CMK (cell line): ENCODE data around the gene DNAAF8.
"Not testable (repeated sequence)": the region's sequence is repeated elsewhere in the genome, so short reads cannot be mapped to it uniquely, and the experiment has no call there.

Source experiments
- DNase-seq: peaks from one replicate; pipeline ENCODE4 v3.0.0-alpha.2; 2010; ENCODE audit warnings: low read depth

Gene DNAAF8

GRCh38 chr16:4723071-4723767 lies 11.1 kb upstream of the DNAAF8 start:
- DNase-seq = no peak

- no peak for DNase-seq
Observed at GRCh38 chr16:4724661-4725270, 9.6 kb upstream of the DNAAF8 start.

DNA sequence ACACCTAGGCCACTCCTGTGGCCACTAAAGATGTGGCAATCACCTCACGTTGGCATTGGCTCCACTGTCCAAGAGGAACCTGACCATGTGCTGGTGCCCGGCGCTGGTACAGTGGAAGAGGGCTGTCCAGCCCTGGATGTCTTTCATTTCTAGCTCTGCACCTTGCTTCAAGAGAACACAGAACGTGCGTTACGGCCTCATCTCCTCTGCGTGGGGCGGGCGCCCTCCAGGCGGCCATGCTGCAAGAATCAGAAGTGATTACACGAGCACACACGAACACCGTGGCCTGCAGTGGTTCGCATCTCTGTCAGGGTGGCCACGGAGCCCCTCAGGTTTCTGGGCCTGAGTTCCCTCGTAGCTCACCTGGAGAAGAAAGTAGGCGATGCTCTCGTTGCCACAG lies 7.7 kb upstream of the DNAAF8 start:
- DNase-seq = no peak

DNA sequence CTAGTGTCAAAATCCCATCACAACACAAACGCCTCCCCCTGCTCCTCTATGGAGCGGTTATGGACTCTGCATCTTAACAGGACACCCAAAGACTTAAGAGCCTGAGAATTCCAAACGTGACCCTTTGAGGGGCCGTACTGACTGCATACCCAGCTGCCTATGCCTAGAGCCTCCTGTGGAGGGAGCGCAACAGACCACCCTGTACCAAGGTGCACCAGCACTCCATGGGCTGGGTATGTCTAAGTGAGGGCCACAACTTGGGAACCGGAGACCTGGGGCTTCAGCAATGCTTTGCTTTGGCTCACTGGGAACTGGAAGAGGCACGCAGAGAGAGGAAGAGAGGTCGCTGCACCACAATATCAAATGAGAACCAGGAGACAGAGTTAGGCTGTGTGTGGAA lies 5.7 kb upstream of the DNAAF8 start:
- DNase-seq = no peak

DNA sequence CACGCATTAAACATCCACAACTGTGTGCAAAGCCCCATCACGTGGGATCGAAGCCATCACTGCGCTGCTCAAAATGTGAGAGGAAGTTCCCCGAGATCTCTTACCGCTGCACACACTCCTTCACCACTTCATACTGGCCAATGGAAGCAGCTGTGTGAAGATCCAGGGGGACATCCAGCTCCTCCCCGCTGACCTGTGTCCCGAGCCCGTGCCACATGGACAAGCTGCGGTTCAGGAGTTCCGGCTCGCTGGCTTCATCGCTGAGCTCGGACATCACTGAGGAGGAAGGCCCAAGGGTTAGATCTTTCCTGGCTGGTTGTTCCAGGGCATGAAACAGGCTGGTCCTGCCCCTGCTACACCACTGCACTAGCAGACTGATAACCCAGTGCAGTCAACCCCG lies 4.5 kb upstream of the DNAAF8 start:
- no peak for DNase-seq

DNA sequence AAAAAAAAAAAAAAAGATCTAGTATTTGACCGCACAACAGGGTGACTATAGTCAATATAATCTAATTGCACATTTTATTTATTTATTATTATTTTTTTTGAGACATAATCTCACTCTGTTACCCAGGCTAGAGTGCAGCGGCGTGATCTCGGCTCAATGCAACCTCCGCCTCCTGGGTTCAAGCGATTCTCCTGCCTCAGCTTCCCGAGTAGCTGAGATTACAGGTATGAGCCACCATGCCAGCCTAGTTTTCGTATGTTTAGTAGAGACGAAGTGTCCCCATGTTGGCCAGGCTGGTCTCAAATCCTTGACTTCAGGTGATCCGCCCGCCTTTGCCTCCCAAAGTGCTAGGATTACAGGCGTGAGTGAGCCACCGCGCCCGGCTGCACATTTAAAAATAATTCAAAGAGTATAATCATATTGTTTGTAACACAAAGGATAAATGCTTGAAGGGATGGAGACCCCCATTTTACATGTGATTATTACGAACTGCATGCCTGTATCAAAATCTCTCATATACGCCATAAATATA lies 1.1 kb upstream of the DNAAF8 start:
- no peak for DNase-seq

GRCh38 chr16:4733747-4734062 lies 632 bp upstream of the DNAAF8 start:
- no peak for DNase-seq

GRCh38 chr16:4734730-4735535 lies 596 bp downstream of the DNAAF8 start:
- peak; percentile 38 for DNase-seq

GRCh38 chr16:4736546-4736945 lies 2.2 kb downstream of the DNAAF8 start:
- DNase-seq = no peak

GRCh38 chr16:4737545-4737944 lies 3.2 kb downstream of the DNAAF8 start:
- no peak for DNase-seq

DNA sequence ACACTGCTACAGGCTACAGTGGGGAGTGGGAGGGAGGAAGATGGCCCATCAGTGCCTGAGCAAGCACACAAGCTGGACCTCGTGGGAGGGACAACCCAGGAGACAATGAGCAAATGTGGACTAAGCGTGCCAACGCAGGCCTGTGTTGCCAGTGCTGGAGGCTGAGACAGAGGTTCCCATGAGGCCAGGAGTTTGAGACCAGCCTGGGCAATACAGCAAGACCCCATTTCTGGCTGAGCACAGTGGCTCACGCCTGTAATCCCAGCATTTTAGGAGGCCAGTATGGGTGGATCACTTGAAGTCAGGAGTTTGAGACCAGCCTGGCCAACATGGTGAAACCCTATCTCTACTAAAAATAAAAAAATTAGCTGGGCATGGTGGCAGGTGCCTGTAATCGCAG lies 4.0 kb downstream of the DNAAF8 start:
- DNase-seq = not testable (repeated sequence)

GRCh38 chr16:4743226-4743878 lies 9.0 kb downstream of the DNAAF8 start:
- DNase-seq = no peak

- no peak for DNase-seq
Observed at GRCh38 chr16:4744555-4745273, 10.4 kb downstream of the DNAAF8 start.

DNA sequence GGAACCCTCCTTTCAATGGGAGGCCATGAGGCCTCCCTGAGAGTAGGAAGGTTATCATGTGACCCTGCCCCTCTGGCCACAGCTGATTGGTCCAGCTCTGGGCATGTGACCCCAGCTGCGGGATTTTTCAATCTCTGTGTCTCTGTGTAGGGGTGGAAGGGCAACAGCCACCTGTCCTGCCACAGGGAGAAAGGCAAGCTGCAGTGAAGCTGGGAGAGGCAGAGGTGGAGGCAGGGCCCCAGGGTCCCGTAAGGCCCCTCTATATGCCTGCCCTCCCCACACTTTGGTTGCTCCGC lies 10.9 kb downstream of the DNAAF8 start:
- no peak for DNase-seq

- no peak for DNase-seq
Observed at GRCh38 chr16:4746215-4746614, 11.9 kb downstream of the DNAAF8 start.

- DNase-seq = no peak
Observed at GRCh38 chr16:4746991-4747574, 12.7 kb downstream of the DNAAF8 start.

- DNase-seq = no peak
Observed at GRCh38 chr16:4747906-4748681, 13.8 kb downstream of the DNAAF8 start.

DNA sequence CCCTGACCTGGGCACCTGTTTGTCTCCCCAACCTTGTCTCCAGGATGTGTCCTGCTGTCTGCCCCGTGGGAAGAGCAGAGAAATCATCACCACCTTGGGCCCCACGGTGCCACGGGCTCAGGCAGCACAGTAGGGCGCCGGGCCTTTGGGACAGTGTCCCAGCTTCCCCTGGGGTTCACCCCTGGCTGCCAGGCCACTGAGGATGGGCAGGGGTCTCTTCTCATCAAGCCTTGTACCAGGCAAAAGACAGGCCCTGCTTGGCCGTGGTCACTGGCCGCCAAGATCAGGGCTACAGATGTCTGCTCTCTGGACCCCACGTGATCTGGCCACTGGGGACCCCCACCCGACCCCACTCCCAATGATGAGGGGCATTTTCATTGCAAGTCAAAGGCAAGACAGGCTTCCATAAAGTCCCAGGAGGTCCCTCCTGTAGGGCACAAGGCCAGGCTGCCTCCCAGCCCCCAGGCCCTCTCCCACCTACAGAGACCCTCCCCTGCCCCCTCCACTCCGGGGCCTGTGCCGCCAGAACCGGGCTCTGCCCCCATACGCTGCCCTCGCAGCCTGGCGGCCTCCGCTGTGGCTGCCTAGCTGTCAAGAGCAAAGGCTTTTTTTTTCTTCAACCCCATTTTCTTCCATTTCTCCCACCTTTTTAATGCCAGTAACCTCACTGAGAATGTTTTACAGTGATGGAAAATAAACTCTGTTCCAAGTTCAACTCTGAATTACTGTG lies 14.5 kb downstream of the DNAAF8 start:
- DNase-seq = no peak

DNA sequence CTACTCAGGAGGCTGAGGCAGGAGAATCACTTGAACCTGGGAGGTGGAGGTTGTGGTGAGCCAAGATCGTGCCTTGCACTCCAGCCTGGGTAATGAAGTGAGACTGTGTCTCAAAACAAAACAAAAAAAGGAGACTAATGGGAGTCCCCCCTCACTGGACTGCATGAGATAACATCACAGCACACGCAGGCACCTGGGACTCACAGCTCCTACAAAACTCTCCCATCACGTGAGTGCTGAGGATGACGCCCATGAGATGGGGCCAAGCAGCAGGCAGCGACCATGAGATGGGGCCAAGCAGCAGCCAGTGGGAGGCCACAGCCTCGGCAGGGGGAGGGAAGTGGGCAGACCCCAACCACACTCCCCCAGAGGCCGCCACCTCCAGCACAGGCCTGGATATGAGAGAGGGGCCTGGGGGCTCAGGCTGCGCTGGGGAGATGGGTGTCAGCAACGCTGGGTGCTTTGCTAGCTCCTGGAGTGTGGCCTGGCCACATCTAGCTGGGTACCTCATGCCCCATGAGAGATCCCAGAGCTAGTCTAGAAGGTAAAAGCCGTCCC lies 15.4 kb downstream of the DNAAF8 start:
- DNase-seq = no peak

GRCh38 chr16:4750896-4751295 lies 16.6 kb downstream of the DNAAF8 start:
- no peak for DNase-seq
